ENCODE data around the gene EMX2. TPM values are rescaled to one million over a fixed set of nuclear protein-coding genes. Genes with fewer than 3 reads are reported as not detected.

Gene EMX2
- total and polyA plus RNA-seq, 4 donors: 0.37 TPM; not detected in 3

DNA sequence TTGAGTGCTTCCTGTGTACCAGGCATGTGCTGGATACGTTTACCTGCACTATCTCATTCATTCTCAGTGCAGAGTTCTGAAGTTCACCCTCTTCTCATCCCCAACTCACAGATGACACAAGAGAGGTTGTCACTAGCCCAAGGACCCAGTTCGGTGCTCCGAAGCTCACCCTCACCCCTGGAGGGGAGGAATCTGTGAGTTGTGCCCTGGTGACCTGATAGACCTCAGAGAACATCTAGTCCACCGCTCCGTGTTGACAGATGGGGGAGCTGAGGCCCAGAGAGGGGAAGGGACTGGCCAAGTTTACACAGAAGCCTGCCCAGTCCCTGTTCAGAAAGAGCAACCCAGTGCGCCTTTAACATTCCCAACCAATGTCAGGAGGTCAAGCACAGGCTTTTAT lies 44.8 kb upstream of the EMX2 start:
- no peak for ATAC-seq (ENCODE audit: insufficient read depth, low FRiP score)
- WGBS, 2 donors: 77 to 88% methylated on average over 6 of the region's 6 CpGs
- H3K27me3 ChIP-seq (ENCODE audit: control insufficient read depth in 3 of 3, insufficient read depth in 3 of 3, low read length in 2 of 3): peaks cover 0 to 10% (median 1%) of the 10 kb centered on the region in 3 donors

DNA sequence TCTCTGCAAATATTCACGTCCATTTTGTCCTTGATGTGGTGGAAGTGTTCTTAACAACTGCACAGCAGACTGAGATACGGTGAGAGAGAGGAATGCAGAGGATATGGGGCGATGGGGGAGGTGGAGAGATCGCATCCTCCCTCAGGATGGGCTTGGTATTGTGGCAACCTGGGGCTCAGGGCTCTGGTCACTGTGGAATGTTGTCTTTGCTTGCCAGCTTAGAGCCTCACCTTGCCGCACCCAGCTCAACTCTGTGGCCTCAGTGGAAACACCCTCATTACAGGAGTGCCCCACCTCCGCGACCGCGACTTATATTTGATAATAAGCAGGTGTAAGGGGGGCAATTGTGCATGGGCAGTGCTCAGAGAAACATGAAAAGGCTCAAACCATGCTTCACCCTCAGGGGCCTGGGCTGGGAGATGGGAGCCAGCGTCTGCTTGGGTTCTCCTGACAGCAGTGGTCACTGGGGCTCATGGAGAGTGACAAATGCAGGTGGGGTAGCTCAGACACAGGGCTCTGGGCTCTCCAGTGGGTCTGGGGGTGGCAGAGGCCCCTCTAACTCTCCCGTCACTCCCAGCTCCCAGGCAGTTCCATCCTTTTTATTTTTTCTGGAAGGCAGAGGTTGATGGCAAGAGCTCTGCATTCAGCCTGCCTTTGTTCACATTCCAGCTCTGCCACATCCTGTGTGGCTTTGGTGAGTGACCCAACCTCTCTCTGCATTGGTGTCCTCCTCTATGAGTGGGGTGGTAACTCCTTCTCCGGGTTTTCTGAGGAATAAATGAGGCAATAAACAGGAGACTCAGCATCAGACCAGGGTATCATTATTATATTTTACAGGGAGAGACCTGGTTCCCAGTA lies 43.1 kb upstream of the EMX2 start:
- TF ChIP-seq, protein P1, sequence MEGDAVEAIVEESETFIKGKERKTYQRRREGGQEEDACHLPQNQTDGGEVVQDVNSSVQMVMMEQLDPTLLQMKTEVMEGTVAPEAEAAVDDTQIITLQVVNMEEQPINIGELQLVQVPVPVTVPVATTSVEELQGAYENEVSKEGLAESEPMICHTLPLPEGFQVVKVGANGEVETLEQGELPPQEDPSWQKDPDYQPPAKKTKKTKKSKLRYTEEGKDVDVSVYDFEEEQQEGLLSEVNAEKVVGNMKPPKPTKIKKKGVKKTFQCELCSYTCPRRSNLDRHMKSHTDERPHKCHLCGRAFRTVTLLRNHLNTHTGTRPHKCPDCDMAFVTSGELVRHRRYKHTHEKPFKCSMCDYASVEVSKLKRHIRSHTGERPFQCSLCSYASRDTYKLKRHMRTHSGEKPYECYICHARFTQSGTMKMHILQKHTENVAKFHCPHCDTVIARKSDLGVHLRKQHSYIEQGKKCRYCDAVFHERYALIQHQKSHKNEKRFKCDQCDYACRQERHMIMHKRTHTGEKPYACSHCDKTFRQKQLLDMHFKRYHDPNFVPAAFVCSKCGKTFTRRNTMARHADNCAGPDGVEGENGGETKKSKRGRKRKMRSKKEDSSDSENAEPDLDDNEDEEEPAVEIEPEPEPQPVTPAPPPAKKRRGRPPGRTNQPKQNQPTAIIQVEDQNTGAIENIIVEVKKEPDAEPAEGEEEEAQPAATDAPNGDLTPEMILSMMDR (IDR thresholded peaks at IDR 0.05; ENCODE audit: control extremely low read depth, extremely low read depth): no peak
- DNase-seq: no peak
- no peak for ATAC-seq (ENCODE audit: insufficient read depth, low FRiP score)
- Histone ChIP-seq H3K4me1 (ENCODE audit: control insufficient read depth in 5 of 5, insufficient read depth in 5 of 5, low read length in 5 of 5) (peaks cover 0 to 15% (median 0%) of the 10 kb centered on the region in 5 donors), H3K4me3 (no peak overlapping the region), H3K9ac (ENCODE audit: insufficient read depth in 1 of 2, low read length in 2 of 2) (no peak overlapping the region), H3K36me3 (ENCODE audit: control insufficient read depth in 4 of 4, insufficient read depth in 4 of 4, low read length in 4 of 4) (no peaks in the 10 kb centered on the region), H3K27ac (ENCODE audit: low read depth in 1 of 2, low read length in 1 of 2) (no peak overlapping the region), H3K27me3 (ENCODE audit: control insufficient read depth in 3 of 3, insufficient read depth in 3 of 3, low read length in 2 of 3) (peaks cover 0 to 7% (median 0%) of the 10 kb centered on the region in 3 donors), H3K9me3 (ENCODE audit: control insufficient read depth in 4 of 4, insufficient read depth in 3 of 4, low read length in 3 of 4) (no peaks in the 10 kb centered on the region)
- 79 to 80% methylated on average over 12 of the region's 12 CpGs for WGBS, 2 donors

More for the DNA sequence above, 44.8 kb upstream of the EMX2 start:
- Histone ChIP-seq H3K9ac (ENCODE audit: insufficient read depth in 1 of 2, low read length in 2 of 2) (no peak overlapping the region), H3K4me1 (ENCODE audit: control insufficient read depth in 5 of 5, insufficient read depth in 5 of 5, low read length in 5 of 5) (peaks cover 0 to 5% (median 0%) of the 10 kb centered on the region in 5 donors), H3K9me3 (ENCODE audit: control insufficient read depth in 4 of 4, insufficient read depth in 3 of 4, low read length in 3 of 4) (no peaks in the 10 kb centered on the region), H3K4me3 (no peak overlapping the region), H3K27ac (ENCODE audit: low read depth in 1 of 2, low read length in 1 of 2) (no peak overlapping the region), H3K36me3 (ENCODE audit: control insufficient read depth in 4 of 4, insufficient read depth in 4 of 4, low read length in 4 of 4) (no peaks in the 10 kb centered on the region)
- TF ChIP-seq, protein P1 (IDR thresholded peaks at IDR 0.05; ENCODE audit: control extremely low read depth, extremely low read depth): no peak
- no peak for DNase-seq

DNA sequence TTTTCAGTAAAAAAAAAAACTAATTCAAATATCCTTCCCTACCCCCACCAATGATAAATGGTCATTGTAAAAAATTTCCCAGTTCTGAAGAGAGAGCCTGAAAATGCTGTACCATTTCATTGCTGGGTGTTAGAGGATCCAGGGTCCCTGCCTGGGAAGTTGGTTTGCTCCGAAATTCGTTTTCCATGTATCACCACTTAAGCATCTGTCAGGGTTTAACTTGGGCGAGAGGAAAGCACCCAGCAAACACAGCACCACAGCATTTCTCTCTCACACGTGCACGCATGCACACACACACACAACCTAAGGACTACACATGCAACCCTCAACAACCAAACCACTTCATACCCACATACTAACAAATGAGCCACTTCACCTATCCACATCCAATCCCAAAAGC lies 42.1 kb upstream of the EMX2 start:
- ATAC-seq (ENCODE audit: insufficient read depth, low FRiP score): no peak
- no peaks in the 10 kb centered on the region for H3K9me3 ChIP-seq (ENCODE audit: control insufficient read depth in 4 of 4, insufficient read depth in 3 of 4, low read length in 3 of 4)
- no peak overlapping the region for H3K9ac ChIP-seq (ENCODE audit: insufficient read depth in 1 of 2, low read length in 2 of 2)
- no peaks in the 10 kb centered on the region for H3K36me3 ChIP-seq (ENCODE audit: control insufficient read depth in 4 of 4, insufficient read depth in 4 of 4, low read length in 4 of 4)
- peaks cover 0 to 15% (median 0%) of the 10 kb centered on the region in 5 donors for H3K4me1 ChIP-seq (ENCODE audit: control insufficient read depth in 5 of 5, insufficient read depth in 5 of 5, low read length in 5 of 5)
- H3K4me3 ChIP-seq: no peak overlapping the region
- TF ChIP-seq, protein P1 (IDR thresholded peaks at IDR 0.05; ENCODE audit: control extremely low read depth, extremely low read depth): no peak
- H3K27ac ChIP-seq (ENCODE audit: low read depth in 1 of 2, low read length in 1 of 2): no peak overlapping the region
- 86 to 90% methylated on average over 5 of the region's 5 CpGs for WGBS, 2 donors
- no peak for DNase-seq
- H3K27me3 ChIP-seq (ENCODE audit: control insufficient read depth in 3 of 3, insufficient read depth in 3 of 3, low read length in 2 of 3): peaks cover 0 to 7% (median 0%) of the 10 kb centered on the region in 3 donors

Data from lung (tissue), 12 donors.